Trophoblast cell (in vitro differentiated cells and primary cell): ENCODE measurements around the gene KCNH1.

Experiments used
- DNase-seq, 2 donors: peaks; one replicate each; pipeline ENCODE4 v3.0.0-alpha.2; 2016
- H2AFZ ChIP-seq: 2 replicates; pipeline ENCODE4 v1.6.1; 2013; ENCODE audit warnings: low read length, moderate library complexity, mild to moderate bottlenecking; ENCODE audit not compliant: insufficient read depth, poor library complexity
- H2AK5ac ChIP-seq: 2 replicates; pipeline ENCODE4 v1.6.1; 2013; ENCODE audit warnings: mild to moderate bottlenecking, low read length
- H2BK120ac ChIP-seq: 2 replicates; pipeline ENCODE4 v1.6.1; 2013; ENCODE audit warnings: low read length, mild to moderate bottlenecking, moderate library complexity; ENCODE audit not compliant: insufficient read depth, poor library complexity
- H2BK12ac ChIP-seq: 2 replicates; pipeline ENCODE4 v1.6.1; 2013; ENCODE audit warnings: mild to moderate bottlenecking, low read length, moderate library complexity
- H2BK5ac ChIP-seq: 2 replicates; pipeline ENCODE4 v1.6.1; 2013; ENCODE audit warnings: low read length, low read depth, moderate library complexity, mild to moderate bottlenecking; ENCODE audit not compliant: poor library complexity
- H3K14ac ChIP-seq: 2 replicates; pipeline ENCODE4 v1.6.1; 2013; ENCODE audit warnings: mild to moderate bottlenecking, low read length
- H3K18ac ChIP-seq: 2 replicates; pipeline ENCODE4 v1.6.1; 2013; ENCODE audit warnings: mild to moderate bottlenecking, low read length
- H3K23ac ChIP-seq: 2 replicates; pipeline ENCODE4 v1.6.1; 2013; ENCODE audit warnings: low read length
- H3K27ac ChIP-seq: 2 replicates; pipeline ENCODE4 v1.5.1; 2013; ENCODE audit warnings: low read depth, mild to moderate bottlenecking, inconsistent platforms, low read length, moderate library complexity
- H3K27me3 ChIP-seq: 2 replicates; pipeline ENCODE4 v1.6.1; 2013; ENCODE audit warnings: inconsistent platforms, mild to moderate bottlenecking, low read length, moderate library complexity; ENCODE audit not compliant: insufficient read depth
- H3K36me3 ChIP-seq, 2 experiments: 1 replicate in 1 of 2; 2 replicates in 1 of 2; pipeline ENCODE4 v1.6.1; 2013; ENCODE audit warnings: low read length in 2 of 2, mild to moderate bottlenecking in 2 of 2, moderate library complexity in 1 of 2; ENCODE audit not compliant: insufficient read depth in 2 of 2, control insufficient read depth in 1 of 2
- H3K4ac ChIP-seq: 2 replicates; pipeline ENCODE4 v1.6.1; 2013; ENCODE audit warnings: low read depth, mild to moderate bottlenecking, low read length, moderate library complexity
- H3K4me1 ChIP-seq, 2 experiments: 1 replicate in 1 of 2; 2 replicates in 1 of 2; pipeline ENCODE4 v1.6.1; 2013; ENCODE audit warnings: low read length in 2 of 2, mild to moderate bottlenecking in 2 of 2, moderate library complexity in 1 of 2; ENCODE audit not compliant: insufficient read depth in 2 of 2, control insufficient read depth in 1 of 2
- H3K4me2 ChIP-seq: 2 replicates; pipeline ENCODE4 v1.6.1; 2013; ENCODE audit warnings: inconsistent platforms, mild to moderate bottlenecking, low read length, moderate library complexity
- H3K4me3 ChIP-seq: 2 replicates; pipeline ENCODE4 v1.5.1; 2013; ENCODE audit warnings: mild to moderate bottlenecking, low read depth, low read length, inconsistent platforms
- H3K79me1 ChIP-seq: one replicate; pipeline ENCODE4 v1.6.1; 2013; ENCODE audit warnings: low read length
- H3K79me2 ChIP-seq: 2 replicates; pipeline ENCODE4 v1.6.1; 2013; ENCODE audit warnings: low read length, mild to moderate bottlenecking; ENCODE audit not compliant: control insufficient read depth, insufficient read depth, poor library complexity
- H3K9ac ChIP-seq: 2 replicates; pipeline ENCODE4 v1.6.1; 2013; ENCODE audit warnings: mild to moderate bottlenecking, low read length
- H3K9me3 ChIP-seq: 2 replicates; pipeline ENCODE4 v1.6.1; 2013; ENCODE audit warnings: low read depth, mild to moderate bottlenecking, control low read depth, inconsistent platforms, low read length; ENCODE audit not compliant: insufficient read depth
- H4K12ac ChIP-seq: 2 replicates; pipeline ENCODE4 v1.6.1; 2013; ENCODE audit warnings: low read depth, mild to moderate bottlenecking, low read length, moderate library complexity
- H4K8ac ChIP-seq: 2 replicates; pipeline ENCODE4 v1.6.1; 2013; ENCODE audit warnings: low read depth, mild to moderate bottlenecking, low read length, moderate library complexity
- H4K91ac ChIP-seq: one replicate; pipeline ENCODE4 v1.6.1; 2013; ENCODE audit warnings: low read depth, mild to moderate bottlenecking, low read length, moderate library complexity
- WGBS: extraction: QIAGEN DNeasy Blood & Tissue Kit; methylation state at CpG from one replicate; pipeline ENCODE4 v1.1.7; 2013; ENCODE audit warnings: missing lambda C conversion rate; ENCODE audit not compliant: insufficient read length, insufficient coverage; ENCODE audit errors: extremely low coverage; 5-methylcytosine and 5-hydroxymethylcytosine counted together

Gene KCNH1

DNA sequence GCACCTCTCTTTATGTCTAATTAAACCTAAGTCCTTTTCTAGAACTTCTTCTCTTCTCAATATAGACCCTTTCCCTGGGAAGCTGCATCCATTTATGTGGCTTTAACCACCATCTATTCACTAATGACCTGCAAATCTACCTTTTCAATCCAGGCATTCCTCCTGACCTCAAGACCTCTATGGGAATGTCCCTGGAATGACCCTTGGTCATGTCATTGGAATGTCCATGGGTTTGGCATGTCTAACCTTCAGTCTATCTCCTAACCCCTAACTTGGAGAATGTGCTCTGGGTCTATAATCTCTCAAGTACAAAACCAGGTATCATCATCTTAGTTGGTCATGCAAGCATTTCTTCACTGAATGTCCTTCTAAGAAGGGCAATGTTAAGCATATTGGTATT, 196.1 kb downstream of the KCNH1 start:
- H3K4me1 ChIP-seq: peaks cover 0 to 7% of the 10 kb centered on the region in 2 experiments
- H3K4me3 ChIP-seq: no peak overlapping the region
- no peak overlapping the region for H2AFZ ChIP-seq
- no peaks in the 10 kb centered on the region for H3K27me3 ChIP-seq
- H3K4ac ChIP-seq: no peak overlapping the region
- no peak overlapping the region for H4K91ac ChIP-seq
- no peak overlapping the region for H4K12ac ChIP-seq
- no peak overlapping the region for H2BK5ac ChIP-seq
- no peak overlapping the region for H3K27ac ChIP-seq
- no peaks in the 10 kb centered on the region for H3K36me3 ChIP-seq
- no peaks in the 10 kb centered on the region for H3K79me2 ChIP-seq
- H3K18ac ChIP-seq: no peak overlapping the region
- no peak overlapping the region for H4K8ac ChIP-seq
- H3K9me3 ChIP-seq: no peaks in the 10 kb centered on the region
- no peaks in the 10 kb centered on the region for H3K79me1 ChIP-seq
- no peak overlapping the region for H3K4me2 ChIP-seq
- no peak overlapping the region for H3K14ac ChIP-seq
- no peak overlapping the region for H2BK120ac ChIP-seq
- no peak overlapping the region for H3K23ac ChIP-seq
- H2BK12ac ChIP-seq: no peak overlapping the region
- DNase-seq: peak; percentile 57 to 87
- H3K9ac ChIP-seq: no peak overlapping the region
- no peak overlapping the region for H2AK5ac ChIP-seq

DNA sequence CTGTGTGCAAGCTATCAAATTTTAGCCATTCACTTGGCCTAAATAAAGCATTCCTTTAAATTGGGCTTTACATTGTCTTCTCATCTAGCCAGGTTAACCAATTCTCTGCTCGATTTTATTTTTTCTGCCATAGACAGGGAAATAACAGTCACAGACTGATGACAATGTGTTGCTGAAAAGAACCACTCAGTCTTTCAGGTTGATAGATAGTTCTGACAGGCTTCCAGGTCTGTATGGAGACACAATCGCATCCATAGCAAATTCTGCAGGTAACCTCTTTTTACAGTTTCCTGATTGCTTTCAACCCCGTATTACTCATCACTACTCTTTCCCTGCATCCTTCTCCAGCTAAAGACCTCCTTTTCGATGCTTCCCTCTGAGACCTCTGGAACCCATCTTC, 198.0 kb downstream of the KCNH1 start:
- H2BK5ac ChIP-seq: no peak overlapping the region
- no CpG with 5 or more reads among the region's 4 CpGs for WGBS
- no peak for DNase-seq
- no peak overlapping the region for H3K9ac ChIP-seq
- H3K27ac ChIP-seq: no peak overlapping the region
- no peak overlapping the region for H2AFZ ChIP-seq
- H3K4me1 ChIP-seq: peaks cover 0 to 7% of the 10 kb centered on the region in 2 experiments
- H3K14ac ChIP-seq: no peak overlapping the region
- no peak overlapping the region for H3K23ac ChIP-seq
- no peaks in the 10 kb centered on the region for H3K27me3 ChIP-seq
- H2AK5ac ChIP-seq: no peak overlapping the region
- H3K4ac ChIP-seq: no peak overlapping the region
- H3K79me2 ChIP-seq: no peaks in the 10 kb centered on the region
- H3K4me2 ChIP-seq: no peak overlapping the region
- no peak overlapping the region for H4K91ac ChIP-seq
- H4K12ac ChIP-seq: no peak overlapping the region
- H3K79me1 ChIP-seq: no peaks in the 10 kb centered on the region
- H3K18ac ChIP-seq: no peak overlapping the region
- no peak overlapping the region for H3K4me3 ChIP-seq
- H3K9me3 ChIP-seq: no peaks in the 10 kb centered on the region
- H2BK12ac ChIP-seq: no peak overlapping the region
- no peak overlapping the region for H4K8ac ChIP-seq
- no peak overlapping the region for H2BK120ac ChIP-seq
- H3K36me3 ChIP-seq: no peaks in the 10 kb centered on the region

DNA sequence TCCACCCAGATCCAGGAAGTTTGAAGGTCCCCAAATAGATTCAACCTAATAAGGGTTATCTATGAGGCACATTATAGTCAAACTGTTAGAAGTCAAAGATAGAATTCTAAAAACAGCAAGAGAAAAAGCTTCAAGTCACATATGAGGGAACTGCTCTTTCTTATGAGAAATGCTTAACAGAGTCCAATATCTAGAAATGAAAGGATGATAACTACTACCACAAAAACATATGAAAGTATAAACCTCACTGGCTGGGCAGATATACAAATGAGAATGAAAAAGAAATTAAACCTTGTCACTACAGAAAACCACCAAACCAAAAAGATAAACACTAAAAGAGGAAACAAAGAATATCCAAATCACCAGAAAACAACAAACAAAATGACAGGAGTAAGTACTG, 201.8 kb downstream of the KCNH1 start:
- H3K27ac ChIP-seq: no peak overlapping the region
- H3K9me3 ChIP-seq: no peaks in the 10 kb centered on the region
- peaks cover 0 to under 1% of the 10 kb centered on the region in 2 experiments for H3K4me1 ChIP-seq
- no peaks in the 10 kb centered on the region for H3K79me2 ChIP-seq
- no peak overlapping the region for H3K9ac ChIP-seq
- no peak overlapping the region for H2BK5ac ChIP-seq
- no peaks in the 10 kb centered on the region for H3K27me3 ChIP-seq
- no peak overlapping the region for H2AFZ ChIP-seq
- DNase-seq: no peak
- no peaks in the 10 kb centered on the region for H3K36me3 ChIP-seq
- no peak overlapping the region for H4K8ac ChIP-seq
- H3K14ac ChIP-seq: no peak overlapping the region
- no peak overlapping the region for H3K23ac ChIP-seq
- no peak overlapping the region for H2BK12ac ChIP-seq
- H2BK120ac ChIP-seq: no peak overlapping the region
- no peak overlapping the region for H2AK5ac ChIP-seq
- H4K91ac ChIP-seq: no peak overlapping the region
- no peak overlapping the region for H4K12ac ChIP-seq
- no peak overlapping the region for H3K18ac ChIP-seq
- H3K4me3 ChIP-seq: no peak overlapping the region
- H3K4me2 ChIP-seq: no peak overlapping the region
- no peak overlapping the region for H3K4ac ChIP-seq
- no peaks in the 10 kb centered on the region for H3K79me1 ChIP-seq

DNA sequence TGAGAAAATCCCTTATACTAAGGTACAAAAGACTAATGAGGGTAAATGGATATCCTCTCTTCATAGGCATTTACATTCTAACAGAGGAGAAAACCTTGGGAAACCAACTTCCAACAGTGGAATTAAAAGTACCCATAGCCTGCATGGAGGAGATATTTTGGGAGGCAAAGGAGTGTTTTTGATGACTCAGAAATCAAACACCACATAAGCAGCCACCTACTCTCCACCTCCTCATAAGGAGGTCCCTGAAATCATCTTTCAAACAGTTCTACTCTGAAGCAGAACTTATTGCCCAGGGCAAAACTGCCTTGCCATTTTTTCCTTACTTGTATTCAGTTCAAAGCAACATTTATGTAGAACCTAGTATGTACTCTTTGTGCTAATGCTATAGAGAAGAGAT, 211.3 kb downstream of the KCNH1 start:
- H3K4me2 ChIP-seq: no peak overlapping the region
- H2AFZ ChIP-seq: no peak overlapping the region
- H2BK12ac ChIP-seq: no peak overlapping the region
- no peak overlapping the region for H3K27ac ChIP-seq
- H3K36me3 ChIP-seq: no peaks in the 10 kb centered on the region
- no peak overlapping the region for H2BK120ac ChIP-seq
- no peaks in the 10 kb centered on the region for H3K27me3 ChIP-seq
- no peak overlapping the region for H2BK5ac ChIP-seq
- DNase-seq: no peak
- no peak overlapping the region for H3K14ac ChIP-seq
- H3K4me1 ChIP-seq: peaks cover 0 to 4% of the 10 kb centered on the region in 2 experiments
- H3K79me1 ChIP-seq: no peaks in the 10 kb centered on the region
- H4K12ac ChIP-seq: no peak overlapping the region
- peaks cover 6% of the 10 kb centered on the region for H3K9me3 ChIP-seq
- no peak overlapping the region for H3K18ac ChIP-seq
- H4K8ac ChIP-seq: no peak overlapping the region
- no peak overlapping the region for H3K4me3 ChIP-seq
- H3K4ac ChIP-seq: no peak overlapping the region
- no peak overlapping the region for H3K9ac ChIP-seq
- H3K23ac ChIP-seq: no peak overlapping the region
- no peaks in the 10 kb centered on the region for H3K79me2 ChIP-seq
- no peak overlapping the region for H4K91ac ChIP-seq
- H2AK5ac ChIP-seq: no peak overlapping the region
